ENCODE data around the gene FPR3.
"Not testable (repeated sequence)": the region's sequence is repeated elsewhere in the genome, so short reads cannot be mapped to it uniquely, and the experiment has no call there.

FPR3 gene

GRCh38 chr19:51784109-51784785, 10.7 kb upstream of the FPR3 start:
- DNase-seq = no peak

- DNase-seq = peak; percentile 15
These were observed 9.9 kb upstream of the FPR3 start for GRCh38 chr19:51784922-51785690.

GRCh38 chr19:51786646-51787494, 8.1 kb upstream of the FPR3 start:
- no peak for DNase-seq

- no peak for DNase-seq
These were observed 6.9 kb upstream of the FPR3 start for GRCh38 chr19:51788029-51788428.

GRCh38 chr19:51789061-51789795, 5.7 kb upstream of the FPR3 start:
- no peak for DNase-seq

GRCh38 chr19:51792932-51793331, 2.0 kb upstream of the FPR3 start:
- DNase-seq = no peak

GRCh38 chr19:51793994-51794393, 963 bp upstream of the FPR3 start:
- DNase-seq = no peak

GRCh38 chr19:51796195-51796679, 1.3 kb downstream of the FPR3 start:
- DNase-seq = no peak

- no peak for DNase-seq
These were observed 2.5 kb downstream of the FPR3 start for GRCh38 chr19:51797480-51797879.

- DNase-seq = no peak
These were observed 3.1 kb downstream of the FPR3 start for GRCh38 chr19:51798062-51798461.

- peak; percentile 61 for DNase-seq
These were observed 4.2 kb downstream of the FPR3 start for GRCh38 chr19:51799034-51799773.

GRCh38 chr19:51799774-51800472, 5.0 kb downstream of the FPR3 start:
- no peak for DNase-seq

GRCh38 chr19:51800473-51801244, 5.7 kb downstream of the FPR3 start:
- no peak for DNase-seq

GRCh38 chr19:51802775-51803174, 7.8 kb downstream of the FPR3 start:
- no peak for DNase-seq

- no peak for DNase-seq
These were observed 8.6 kb downstream of the FPR3 start for GRCh38 chr19:51803519-51803918.

GRCh38 chr19:51803967-51804366, 9.0 kb downstream of the FPR3 start:
- DNase-seq = no peak

GRCh38 chr19:51804789-51805188, 9.8 kb downstream of the FPR3 start:
- not testable (repeated sequence) for DNase-seq

- not testable (repeated sequence) for DNase-seq
These were observed 10.4 kb downstream of the FPR3 start for GRCh38 chr19:51805396-51805795.

- DNase-seq = not testable (repeated sequence)
These were observed 11.6 kb downstream of the FPR3 start for GRCh38 chr19:51806571-51806970.

- DNase-seq = no peak
These were observed 12.2 kb downstream of the FPR3 start for GRCh38 chr19:51807111-51807701.
